Inflammatory macrophage (primary cell): Measurements from ENCODE around the gene SAPCD2.
"Not testable (repeated sequence)": the region's sequence is repeated elsewhere in the genome, so short reads cannot be mapped to it uniquely, and the experiment has no call there.

Experiments used
- DNase-seq, 2 donors: peaks; one replicate each; pipeline ENCODE4 v3.0.0-alpha.2; 2020 to 2022

The SAPCD2 gene

DNA sequence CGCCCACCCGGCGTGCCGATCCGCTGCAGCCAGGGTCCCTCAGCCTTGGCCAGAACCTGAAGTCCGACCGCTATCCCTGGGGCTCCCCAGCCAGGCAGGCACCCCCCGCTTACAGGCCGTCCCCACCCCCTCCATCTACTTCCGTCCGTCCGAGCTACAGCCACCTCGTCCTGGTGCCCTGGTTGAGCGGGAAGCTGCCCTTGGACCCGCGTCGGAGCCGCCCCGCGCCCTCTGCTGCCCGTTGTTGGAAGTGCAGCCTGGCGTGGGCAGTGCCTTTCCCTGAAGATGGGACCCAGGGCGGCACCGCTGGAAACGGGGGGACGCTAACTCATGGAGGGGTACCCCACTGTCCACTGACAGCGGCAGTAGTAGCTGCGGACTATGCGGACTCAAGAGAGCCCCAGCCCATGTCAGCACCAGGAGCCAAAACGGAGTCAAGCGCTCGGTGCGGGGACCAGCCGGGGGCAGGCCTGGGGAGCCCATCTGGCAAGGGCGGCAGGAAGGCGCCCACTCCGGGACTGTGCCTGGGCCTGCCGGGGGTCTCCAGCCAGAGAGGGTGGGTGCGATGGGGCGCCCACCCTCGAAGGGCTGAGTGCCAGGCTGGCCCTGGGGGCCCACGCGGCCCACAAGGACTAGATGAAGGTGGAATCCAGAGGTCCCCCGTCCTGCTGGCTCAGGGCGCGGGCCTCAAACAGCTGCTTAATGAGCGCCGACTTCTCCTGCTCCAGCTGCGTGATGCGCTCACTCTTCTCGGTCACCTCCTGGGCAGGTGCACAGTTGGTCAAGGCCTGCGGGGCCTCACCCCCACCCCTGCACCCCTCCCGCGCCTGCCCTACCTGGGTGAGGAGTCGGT, 6.1 kb downstream of the SAPCD2 start:
- peak; percentile 67 to 70 for DNase-seq

DNA sequence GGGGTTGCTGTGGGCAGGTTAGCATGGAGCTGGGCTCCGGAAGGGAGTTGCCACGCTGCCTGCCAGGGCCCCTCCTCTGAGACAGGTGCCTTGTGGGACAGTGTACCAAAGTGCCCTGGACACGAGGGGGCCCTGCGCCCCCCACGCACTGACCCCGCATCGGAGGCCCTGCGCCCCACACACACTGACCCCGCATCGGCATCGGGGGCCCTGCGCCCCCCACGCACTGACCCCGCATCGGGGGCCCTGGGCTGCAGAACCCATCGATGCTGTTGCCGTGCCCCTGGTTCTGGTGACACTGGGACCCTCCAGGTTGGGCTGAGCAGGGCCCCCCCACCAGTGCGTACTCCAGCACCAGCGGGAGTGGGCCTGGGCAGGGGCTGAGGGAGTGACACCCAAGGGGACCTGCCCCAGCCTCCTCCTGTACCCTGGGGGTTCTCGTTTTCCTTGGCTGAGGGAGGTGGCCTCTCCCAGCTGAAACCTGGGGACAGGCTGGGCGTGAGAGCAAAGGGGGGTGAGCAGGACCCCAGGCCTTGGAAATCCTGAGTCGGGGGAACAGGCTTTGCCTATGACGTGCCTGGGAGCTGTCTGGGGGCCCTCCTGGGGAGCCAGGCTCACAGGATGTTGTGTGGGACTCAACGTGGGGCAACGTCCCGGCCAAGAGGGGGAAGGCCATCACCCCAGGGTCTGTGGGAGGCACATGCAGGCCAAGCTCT, 6.9 kb downstream of the SAPCD2 start:
- no peak for DNase-seq

DNA sequence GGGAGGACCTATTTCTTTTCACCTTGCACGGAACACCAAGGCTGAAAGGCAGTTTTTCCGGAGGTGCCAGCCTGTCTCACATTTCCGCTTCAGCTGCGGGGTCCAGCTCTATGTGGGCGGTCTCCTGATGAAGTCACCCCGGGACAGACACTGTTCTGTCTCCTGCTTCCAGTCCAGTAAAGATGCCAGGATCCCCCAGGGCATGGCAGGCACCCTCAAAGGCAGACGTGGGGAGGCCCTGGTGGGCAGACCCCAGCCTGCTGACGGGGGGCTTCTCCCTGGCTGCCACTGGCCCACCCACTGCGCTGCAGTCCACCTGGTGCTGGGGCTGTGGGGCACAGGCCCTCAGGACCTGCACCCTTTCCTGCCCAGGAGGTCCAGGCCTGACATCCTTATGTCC, 7.6 kb downstream of the SAPCD2 start:
- DNase-seq = not testable (repeated sequence)

DNA sequence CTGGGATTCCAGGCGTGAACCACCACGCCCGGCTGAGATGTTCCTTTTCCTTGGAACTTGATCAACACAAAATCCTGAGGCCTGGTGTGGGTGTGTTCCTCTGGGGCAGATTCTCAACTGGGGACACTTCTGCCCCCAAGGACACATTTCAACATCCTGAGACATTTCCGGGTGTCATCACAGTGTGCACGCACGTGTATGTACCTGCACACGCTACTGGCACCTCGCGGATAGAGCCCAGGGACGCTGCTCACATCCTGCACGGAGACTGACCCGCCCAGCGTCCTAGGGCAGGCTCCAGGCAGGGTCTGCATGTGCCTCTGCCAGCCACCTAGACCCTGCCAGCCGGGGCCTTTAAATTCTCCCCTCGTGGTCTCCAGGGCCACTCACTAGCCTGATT, 8.0 kb downstream of the SAPCD2 start:
- no peak for DNase-seq

DNA sequence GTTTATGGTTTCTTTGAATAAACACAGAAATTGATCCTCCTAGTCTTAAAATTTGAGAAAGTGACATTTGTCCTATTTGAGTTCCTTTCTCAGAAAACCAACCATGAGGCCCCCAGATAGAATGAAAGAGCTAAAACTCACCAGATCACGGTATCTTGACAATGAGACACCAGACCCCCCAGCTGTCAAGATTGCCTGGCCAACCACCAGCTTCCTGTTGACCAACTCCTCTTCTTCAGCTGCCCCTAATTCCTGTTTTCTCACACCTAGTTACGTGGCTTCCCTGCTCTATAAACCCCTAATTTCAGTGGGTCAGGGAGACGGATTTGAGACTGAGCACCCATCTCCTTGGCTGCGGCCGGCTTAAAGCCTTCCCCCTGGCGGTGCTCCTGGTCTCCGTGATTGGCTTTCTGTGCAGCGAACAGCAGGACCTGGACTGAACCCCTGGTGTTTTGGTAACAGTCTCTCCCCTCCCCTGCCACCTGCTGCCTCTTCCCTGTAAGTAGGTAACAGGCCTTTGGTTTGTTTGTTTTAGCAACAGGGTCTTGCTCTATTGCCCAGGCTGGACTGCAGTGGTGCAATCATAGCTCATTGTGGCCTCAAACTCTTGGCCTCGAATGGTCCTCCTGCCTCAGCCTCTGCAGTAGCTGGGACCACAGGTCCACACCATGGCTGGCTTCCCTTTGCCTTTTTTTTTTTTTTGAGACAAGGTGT, 11.7 kb downstream of the SAPCD2 start:
- DNase-seq = no peak

DNA sequence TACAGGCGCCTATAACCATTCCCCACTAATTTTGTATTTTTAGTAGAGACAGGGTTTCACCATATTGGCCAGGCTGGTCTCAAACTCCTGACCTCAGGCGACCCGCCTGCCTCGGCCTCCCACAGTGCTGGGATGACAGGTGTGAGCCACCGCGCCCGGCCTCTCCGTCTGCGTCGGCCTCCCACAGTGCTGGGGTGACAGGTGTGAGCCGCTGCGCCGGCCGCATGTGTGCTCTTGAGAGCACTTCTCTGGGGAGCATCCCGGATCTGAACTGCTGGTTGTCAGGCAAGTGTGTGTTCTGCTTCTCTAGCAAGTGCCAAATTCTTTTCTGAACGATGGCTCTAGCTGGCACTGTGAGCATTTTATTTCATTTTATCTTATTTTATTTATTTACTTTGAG, 12.8 kb downstream of the SAPCD2 start:
- no peak for DNase-seq

DNA sequence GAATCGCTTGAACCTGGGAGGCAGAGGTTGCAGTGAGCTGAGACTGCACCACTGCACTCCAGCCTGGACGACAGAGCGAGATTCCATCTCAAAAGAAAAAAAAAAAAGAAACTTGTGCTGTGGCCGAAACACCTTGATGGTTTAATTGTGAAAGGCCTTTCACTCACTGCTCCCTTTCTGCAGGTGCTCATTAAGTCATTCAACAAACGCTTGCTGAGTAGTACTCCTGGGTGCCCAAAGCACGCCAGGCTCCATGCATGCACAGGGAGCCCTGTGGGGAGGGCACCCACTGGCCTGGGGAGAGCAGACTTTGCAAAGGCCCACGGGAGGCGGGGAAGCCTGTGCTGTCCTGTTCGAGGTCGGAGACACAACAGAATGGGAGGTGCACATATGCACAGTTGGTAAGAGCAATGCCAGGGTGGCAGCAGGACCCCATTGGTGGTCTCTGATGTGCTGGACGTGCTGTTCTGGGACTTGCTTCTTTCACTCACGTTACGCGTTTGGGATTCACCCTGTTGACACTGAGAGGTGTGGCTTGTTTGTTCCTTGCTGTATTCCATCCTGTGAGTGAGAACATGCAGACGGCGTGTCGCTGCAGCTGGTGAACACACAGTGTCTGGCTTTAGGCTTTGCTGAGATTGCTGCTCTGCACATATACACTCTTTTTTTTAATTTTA, 13.5 kb downstream of the SAPCD2 start:
- DNase-seq = no peak

DNA sequence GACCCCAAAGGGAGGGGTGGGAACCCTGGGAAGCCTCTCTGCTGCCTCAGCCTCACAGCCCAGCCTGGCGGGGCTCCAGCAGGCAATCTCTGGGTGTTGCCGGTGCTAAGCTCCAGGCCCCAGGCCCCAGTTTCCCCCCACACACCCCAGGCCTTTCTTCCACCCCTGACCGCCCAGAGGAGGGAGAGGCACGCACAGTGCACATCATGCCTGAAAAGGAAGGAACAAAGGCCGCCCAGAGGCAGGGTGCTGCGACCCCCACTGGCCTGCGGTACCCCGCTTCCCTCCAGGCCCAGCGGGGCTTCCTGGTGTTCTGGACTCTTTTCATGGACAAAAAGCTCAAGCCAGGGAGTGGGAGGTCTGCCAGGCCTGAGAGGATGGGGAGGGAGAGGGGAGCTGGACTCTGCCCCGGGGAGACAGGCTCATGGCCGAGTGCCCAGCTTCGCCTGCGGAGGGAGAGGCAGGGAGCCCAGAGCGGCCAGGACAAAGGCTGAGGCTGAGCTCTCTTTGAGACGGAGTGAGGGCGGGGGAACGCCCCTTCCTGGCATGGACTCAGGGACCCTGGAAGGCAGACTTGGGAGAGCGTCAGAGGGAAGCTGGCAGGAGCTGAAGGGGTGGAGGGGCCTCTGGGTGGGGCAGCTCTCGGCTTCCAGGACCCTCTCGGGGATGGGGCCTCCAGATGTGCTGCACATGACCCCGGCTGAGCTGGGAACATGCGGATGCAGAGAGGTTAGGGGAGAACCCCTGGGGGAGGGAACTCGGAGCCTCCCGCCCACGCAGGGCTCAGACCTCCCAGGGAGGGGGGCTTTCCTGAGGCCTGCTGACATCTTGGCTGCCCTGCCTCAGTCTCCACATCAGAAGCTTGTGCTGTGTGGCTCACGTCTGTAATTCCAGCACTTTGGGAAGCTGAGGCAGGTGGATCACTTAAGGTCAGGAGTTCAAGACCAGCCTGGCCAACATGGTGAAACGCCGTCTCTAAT, 14.7 kb downstream of the SAPCD2 start:
- no peak for DNase-seq

DNA sequence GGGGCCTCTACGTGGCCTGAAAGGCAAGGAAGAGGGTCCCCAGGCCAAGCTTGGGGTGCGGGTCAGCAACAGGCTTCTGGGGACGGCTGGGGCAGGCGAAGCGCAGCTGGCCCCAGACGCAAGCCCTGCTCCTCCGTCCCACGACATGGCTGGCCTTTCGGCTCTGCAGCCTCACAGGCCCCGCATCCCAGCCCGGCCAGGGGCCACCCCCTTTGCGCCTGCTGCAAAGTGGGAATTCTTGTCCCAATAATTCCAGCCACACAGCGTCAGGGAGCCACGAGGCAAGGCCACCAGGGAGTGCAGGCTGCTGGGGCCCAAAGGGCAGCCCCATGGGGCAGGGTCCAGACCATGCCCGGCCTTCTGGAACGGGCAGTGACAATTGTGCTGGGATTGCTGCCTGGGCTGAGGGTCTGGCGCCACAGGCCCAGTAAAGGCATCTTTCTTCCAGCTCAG, 15.4 kb downstream of the SAPCD2 start:
- DNase-seq = no peak

DNA sequence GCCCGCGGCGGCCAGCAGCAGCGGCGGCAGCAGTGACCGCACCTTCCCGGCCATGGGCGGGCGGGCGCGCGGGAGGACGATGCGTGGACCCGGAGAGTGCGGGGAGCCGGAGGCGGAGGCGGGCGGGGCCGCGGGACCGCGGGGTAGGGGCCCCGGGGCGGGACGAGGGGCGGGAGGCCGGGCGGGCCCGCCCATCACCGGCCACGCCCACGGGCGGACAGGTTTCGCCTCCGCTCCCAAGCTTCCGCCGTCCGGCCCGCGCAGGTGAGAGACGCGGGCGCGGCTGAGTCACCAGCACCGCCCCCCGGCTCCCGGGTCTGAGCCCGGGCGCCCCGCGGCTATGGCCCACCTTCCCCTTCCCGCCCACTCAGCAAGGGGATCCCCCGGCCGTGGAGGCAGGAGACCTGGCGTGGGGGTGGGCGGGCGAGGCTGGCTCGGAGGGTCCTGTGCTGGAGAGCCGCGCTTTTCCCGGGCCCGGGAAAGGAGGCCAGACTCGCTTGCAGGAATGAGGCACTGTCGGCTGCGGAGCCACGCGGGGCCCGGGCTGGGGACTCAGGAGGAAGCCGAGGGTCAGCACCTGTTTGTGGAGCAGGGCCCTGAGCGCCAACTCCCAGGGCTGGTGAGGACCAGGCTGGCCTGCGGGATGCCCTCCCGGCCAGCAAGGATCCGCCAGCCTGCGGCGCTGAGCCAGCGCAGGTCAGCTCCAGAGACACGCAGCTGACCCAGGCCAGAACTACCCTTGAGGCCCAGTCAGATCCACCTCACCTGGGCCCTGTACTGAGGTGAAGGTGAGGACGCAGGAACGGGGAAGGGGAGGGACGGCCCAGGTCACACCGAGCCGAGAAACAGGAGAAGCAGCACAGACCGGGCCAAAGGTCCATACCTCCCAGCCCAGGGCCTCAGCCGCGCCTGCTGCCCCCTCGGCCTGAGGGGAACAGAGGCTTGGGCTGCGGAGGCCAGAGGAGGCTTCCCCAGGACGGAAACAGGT, 16.1 kb downstream of the SAPCD2 start, which contains the start of gene ENTPD2:
Gene ENTPD2 (minus strand): TSS at position 118 of the 988 bp plus-strand sequence. CDS start 64 bp downstream, at position 54.
- DNase-seq = no peak

DNA sequence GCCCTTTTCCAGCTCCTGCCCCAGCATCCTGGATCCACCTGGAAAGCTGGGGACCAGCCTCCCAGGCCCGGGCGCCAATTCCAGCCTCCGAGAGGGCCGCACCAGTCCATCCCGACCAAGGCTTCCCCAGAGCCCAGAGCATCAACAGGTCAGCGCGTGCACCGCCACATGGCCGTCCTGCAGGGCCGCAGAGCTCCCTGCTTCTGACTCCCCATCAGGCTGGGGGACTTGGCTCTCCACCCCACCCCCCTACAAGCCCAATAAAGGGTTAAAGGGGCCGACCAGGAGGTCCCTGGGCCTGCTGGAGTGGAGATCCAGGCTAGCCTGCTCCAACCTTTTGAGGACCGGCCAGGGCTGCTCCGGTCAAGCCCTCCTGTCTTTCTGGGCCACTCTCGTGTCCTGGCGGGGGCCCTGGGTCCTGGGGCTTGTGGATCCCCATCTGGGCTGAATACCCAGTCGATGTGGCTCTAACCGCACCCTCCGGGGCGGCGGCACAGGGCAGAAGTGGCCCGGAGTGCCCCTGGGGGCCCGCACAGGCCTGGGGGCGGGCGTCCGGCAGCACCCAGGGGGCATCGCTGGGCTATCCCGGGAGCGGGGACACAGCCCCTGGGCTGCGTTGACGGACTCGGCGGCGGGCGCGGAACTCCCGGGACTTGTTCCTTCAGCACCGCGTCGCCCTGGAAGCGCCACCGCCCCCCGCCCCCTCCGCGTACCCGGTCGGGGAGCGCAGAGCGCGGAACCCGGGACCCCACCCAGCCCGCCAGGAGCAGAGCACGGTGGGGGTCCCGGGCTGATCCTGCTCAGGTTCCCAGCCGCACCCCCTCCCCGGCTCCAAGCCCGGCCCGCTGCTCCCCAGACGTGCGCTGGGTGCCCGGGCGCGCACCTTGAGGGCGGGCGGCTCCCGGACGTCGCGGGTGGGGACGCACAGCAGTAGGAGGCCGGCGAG, 17.1 kb downstream of the SAPCD2 start:
- DNase-seq = no peak

DNA sequence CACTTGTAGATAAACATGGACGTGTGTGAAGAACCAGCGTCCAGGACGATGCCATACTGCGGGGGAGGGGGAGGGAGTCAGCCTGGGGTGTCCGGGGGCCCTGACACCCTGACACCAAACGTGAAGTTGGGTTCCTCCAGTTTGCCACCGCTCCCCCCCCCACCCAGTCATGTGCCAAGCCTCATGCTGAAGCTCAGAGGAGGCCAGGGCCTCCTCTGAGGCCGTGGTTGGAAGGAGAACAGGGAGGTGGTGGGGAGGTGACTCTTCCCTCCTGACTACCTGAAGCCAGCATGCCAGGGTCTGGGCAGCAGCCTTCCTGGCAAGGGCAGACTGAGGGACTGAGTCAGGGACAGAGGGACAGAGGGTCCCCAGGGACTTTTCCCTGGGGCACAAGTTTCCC, 18.1 kb downstream of the SAPCD2 start:
- no peak for DNase-seq

DNA sequence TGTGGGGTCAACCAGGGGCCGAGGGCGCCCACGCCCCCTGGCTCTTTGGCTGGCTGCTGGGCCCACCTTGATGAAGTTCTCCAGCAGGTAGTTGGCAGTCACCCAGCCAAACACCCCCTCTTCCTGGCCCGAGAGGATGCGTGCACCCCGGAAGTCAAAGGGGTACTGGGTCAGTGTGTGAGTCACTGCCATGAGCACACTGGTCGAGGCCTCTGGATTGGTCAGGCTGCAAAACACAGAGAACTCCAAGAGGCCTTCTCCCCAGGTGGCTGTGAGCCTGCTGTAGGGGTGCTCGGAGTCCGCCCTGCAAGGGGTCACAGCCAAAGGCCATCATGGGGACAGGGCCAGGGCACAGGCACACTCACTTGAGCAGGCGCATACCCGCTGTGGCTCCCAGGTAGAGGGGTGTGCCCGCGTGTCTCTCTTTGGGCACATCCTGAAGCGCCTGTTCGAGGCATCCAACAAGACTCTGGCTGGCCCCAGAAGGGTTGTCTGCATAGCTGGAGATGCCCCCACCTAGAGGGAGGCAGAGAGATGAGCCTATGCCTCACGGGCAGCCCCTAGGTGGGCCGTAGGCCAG, 19.1 kb downstream of the SAPCD2 start:
- no peak for DNase-seq

DNA sequence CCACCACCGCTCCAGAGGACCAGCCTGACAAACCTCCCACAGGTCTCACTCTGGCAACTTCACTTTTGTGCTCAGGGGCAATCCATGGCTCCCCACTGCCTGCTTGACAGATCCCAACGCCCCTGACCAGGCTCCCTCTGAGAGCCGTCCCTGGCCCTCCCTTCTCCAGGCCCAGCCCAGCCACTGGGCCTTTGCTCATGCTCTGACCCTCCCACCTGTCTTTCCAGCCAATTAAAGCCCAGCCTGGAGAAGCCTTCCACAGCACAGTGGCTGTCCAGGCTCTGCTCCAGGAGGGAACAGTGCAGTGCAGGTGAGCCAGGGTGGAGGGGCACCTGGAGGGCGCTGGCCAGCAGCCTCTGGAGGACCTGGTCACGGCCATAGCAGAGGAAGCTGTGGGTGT, 19.8 kb downstream of the SAPCD2 start:
- no peak for DNase-seq

DNA sequence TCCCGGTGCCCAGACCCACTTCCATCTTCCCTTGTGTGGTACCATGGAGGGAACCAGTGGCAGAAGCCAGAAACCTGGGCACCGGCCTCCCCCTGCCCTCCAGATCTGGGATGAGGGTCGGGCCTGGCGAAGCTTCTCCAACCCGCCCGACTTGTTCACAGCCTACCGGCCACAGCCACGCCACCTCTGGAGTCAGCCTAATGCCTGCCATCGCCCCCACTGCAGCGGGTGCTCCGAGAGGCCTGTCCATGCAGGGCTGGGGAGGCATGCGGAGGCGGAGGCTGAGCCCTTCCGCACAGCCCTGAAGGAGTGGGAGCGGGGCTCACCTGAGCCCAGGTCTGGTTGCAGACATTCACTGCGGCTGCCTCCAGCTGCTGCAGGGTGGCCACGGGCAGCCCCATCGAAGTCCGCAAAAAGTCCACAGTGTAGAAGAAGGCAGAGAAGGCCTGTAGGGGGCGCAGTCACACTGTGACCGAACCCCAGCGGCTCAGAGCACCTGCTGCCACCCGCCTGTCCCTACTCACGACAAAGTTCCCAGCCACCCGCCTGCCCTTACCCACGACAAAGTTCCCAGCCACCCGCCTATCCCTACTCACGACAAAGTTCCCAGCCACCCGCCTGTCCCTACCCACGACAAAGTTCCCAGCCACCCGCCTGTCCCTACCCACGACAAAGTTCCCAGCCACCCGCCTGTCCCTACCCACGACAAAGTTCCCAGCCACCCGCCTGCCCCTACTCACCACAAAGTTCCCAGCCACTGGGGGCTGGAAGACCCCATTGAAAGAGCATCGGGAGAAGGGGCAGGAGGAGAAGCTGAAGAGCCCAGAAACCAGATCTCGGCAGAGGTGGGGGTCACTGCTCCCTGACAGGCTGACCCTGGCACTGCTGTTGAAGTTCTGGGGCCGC, 20.6 kb downstream of the SAPCD2 start:
- peak; percentile 35 to 53 for DNase-seq

DNA sequence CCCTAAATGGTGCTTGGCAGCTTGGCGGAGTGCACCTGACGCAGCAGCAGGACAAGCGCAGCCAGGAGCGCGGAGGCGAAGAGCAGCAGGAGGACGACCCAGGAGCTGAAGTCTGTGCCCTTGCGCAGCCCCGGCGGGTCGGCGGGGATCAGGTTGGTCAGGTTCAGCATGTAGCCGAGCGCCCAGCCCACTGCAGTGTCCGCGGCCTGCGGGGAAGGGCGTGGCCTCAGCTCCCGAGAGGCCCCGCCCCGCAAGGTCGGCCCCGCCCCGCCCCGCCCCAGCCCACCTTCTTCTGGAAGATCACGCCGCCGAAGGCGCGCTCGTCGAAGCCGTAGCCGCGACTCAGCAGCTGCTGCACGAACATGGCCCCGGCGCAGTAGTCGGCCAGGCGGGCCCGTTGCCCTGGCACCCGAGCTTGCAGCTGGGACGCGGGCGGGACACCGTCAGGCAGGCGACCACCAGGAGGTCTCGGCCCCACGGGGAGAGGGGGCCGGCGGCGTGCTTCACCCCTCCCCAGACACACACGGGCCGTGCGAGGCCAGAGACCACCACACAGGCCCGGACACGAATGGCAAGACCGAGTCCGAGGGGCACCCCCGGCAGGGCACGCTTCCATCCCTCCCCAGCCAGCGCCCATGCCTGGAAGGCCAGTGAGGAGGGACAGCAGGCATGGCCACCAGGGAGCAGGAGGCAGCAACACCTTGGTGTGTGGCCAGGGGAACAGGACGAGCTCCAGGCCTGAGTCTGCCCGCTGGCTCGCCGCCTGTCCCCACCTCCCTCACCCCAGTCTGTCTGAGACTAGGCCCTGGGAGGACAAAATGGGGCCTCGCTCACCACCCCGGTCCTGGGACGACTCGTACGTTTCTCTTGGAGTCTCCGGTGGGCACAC, 21.5 kb downstream of the SAPCD2 start:
- DNase-seq = no peak
